GM18873 (cell line): ENCODE data around the gene TRMT1.

ENCODE experiments used
- ATAC-seq: cut with Tn5 transposase; IDR thresholded peaks from one replicate; pipeline ENCODE4 v1.9.1; 2021; ENCODE audit warnings: mild to moderate bottlenecking, moderate library complexity, moderate number of reproducible peaks; ENCODE audit not compliant: unreplicated experiment, low FRiP score

The TRMT1 gene

DNA sequence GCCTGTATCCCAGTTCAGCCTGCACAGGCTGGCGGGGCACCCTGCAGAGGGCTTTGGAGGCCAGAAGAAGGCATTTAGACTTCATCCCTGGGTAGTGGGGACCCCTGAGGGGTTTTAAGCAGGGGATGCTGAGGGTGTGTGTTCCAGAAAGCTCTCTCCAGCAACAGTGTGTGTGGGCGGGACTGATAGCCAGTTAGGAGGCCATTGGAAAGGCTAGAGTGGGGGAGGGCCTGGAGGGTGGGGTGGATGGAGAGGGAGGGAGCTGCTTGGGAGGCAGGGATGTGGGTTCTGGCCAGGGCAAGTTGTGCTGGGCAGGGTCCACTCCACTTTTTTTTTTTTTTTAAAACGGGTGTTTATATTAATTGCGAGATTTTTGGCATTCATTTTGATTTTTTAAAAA is 42.2 kb downstream of the TRMT1 start:
- ATAC-seq = no peak

DNA sequence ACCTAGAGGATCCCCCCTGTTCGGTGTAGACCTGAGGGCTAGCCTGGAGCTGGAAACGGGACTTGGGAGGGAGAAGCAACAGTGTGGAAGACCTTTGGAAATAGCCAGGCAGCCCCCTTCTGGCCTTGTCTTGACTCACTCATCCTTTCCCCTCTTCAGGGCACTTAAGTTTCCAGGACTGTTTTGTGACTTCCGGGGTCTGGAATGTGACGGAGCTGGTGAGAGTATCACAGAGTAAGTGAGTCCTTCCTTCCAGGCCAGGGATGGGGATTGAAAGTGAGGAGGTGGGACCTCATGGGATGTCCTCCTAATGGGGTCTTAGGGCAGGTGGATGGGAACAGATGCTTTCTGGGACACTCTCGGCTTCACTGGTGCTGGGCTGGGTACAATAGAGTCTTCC is 43.3 kb downstream of the TRMT1 start:
- no peak for ATAC-seq

DNA sequence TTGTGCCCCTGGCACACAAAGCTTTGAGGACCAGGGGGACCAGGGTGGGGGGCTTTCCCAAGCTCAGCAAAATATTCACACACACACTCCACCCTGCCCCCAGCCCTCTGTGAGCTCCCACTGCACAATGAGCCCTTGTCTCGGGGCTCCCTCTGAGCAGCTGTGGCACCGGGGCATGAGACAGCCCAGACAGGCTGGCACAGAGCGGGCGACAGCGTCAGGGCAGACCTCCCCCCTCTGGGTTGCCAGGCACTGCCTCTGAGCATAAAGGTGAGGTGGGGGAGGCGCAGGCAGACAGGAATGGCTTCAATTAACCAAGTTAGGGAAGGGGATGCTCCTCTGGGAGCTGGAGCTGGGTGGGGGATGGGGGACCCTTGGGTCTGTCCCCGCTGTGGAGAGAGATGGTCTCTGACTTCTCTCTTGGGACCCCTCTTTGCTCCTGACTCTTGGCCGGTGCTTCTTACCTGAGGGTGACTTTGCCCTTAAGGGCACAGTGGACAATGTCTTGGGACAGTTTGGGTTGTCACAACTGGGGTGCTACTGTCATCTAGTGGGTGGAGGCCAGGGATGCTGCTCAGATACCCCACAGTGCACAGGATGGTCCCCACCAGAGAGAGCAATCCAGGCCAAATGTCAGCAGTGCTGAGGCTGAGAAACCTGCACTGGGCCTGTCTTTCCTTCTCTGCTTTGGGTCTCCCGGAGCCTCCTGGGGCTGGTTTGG is 44.2 kb downstream of the TRMT1 start:
- no peak for ATAC-seq

DNA sequence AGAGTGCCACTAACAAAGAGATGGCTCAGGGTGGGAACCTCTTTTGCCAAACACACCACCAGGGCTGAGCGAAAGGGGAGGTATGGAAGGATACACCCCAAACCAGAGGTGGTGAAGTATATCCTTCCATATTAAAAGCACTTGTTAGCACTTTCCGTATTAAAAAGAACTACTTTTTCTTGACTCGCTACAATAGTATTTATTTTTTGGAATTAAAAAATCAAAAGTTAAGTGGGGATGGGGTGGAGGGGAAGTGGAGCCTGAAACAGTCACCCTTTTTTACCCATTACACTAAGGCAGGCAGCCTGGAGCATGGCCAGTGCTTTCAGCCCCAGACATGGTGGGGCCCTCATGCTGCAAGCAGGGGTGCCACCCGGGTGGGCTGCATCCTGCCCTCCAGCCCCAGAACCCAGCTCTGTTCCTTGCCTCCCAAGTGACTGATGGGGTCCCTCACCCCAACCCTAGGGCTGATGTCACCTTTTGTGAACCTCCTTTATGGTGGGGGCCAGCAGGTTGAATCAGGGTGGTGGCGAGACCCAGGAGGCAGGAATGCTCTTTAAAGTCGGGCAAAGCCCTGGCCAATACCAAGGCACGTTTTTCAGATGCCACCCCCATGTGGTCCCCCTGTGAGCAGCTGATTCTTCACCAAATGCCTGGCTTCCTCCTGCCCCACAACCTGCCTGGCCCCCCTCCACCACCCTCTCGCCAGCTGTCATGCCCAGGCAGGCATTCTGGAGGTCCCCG is 44.9 kb downstream of the TRMT1 start:
- no peak for ATAC-seq

DNA sequence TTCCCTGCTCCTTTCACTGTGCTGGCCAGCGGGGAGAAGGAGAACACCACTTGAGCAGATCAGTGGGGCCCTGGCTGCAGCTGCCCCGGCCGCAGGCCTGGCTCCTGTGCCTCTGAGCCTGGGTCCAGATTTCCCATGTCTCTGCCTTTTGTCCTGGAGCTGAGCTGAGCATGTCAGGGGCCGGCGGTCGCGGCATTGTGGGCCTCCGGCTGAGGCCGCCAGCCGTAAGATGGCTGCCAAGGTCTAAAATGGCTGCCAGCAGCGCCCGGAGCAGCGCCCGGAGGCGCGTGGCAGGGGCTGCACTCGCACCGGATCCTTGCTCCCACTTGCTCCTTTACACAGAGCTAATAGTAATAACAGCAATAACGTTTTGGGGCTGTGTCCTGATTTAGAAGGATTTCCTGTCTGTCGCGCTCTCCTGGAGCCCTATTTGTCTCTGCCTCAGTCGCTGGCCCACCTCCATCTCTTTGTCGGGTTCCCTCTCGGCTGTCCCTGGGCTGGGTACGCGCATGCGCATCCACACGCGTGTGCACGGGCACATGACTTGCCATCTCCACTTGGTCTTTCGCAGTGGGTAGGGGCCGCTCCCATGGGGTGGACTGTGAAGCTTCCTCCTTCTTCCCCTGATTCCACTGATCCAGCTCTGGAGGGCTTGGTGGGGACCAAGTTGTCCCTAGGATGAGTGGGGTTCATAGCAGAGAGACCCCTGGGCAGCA is 46.0 kb downstream of the TRMT1 start:
- ATAC-seq = no peak

DNA sequence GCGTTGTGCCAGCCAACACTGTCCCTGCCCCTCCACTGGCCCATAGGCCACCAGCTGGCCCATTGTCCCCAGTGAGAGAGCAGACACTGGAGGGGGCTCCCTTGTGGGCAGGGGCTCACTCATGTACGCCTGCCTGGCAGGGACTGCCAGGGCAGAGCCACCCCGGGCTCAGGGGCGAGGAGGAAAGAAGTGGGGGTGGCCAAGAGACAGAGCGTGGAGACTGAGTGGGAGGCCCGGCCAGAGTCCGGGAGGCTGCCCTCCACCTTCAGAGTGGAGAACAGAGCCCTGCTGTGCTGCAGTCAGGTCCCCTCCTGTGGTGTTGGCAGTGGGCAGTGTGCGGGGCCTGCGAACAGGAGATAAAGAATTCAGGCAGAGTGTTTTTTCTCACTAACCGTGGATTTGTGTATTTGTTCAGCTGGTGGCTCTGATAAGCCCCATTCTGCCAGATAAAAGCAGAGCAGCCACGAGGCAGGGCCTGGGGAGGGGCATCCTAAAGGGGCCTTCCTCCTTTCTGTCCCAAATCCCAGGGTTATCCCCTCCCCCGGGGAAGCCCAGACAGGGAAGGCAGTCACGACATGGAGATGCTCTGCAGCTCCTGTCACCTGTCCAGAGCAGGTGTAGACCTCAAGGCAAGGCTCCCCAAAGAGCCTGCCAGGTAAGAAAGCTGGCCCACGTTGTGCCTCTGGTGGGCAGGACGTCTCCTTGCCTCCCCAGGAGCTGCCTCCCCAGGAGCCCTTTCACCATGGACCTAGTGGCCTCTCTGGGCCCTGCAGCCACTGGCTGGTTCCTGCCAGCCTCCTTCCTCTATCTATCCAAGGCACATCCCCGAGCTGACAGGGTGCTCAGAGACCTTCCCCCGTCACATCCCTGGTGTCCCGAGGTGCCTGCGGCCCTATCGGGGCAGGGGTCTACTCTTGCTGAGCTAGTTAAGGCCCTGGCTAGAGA is 46.9 kb downstream of the TRMT1 start:
- no peak for ATAC-seq

DNA sequence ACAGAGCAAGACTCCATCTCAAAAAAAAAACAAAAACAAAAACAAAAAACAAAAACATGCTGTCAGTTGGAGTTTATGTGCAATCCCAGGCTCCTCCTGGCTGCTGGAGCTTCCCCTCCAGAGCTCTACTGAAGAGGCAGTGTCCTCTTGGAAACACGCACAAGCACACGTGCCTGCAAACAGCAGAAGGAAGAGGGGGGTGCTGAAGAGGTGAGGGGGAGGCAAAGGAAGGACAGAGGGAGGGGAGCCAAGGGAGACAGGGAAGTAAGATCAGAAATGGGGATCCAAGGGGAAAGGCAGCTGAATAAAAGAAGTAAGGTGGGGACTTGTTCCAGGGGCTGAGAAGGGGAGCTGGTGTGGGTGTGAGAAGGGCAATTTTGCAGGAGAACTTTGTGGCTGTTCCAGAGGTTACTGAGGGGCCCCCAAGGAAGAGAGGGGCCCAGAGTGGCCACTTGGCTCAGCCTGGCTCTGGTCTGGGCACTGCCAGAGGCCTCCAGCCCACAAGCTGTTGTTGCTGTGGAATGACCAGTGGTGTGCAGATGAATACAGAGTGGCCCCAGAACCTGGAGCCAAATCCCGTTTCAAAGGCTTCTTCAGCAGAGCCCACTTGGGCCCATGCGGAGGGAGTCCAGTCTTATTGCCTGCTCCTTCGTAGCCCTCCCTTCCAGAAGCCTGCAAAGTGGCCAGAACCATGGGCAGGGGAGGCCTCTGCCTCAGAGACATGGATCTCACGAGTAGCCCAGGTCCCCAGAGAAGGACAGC is 48.3 kb downstream of the TRMT1 start:
- ATAC-seq = no peak

DNA sequence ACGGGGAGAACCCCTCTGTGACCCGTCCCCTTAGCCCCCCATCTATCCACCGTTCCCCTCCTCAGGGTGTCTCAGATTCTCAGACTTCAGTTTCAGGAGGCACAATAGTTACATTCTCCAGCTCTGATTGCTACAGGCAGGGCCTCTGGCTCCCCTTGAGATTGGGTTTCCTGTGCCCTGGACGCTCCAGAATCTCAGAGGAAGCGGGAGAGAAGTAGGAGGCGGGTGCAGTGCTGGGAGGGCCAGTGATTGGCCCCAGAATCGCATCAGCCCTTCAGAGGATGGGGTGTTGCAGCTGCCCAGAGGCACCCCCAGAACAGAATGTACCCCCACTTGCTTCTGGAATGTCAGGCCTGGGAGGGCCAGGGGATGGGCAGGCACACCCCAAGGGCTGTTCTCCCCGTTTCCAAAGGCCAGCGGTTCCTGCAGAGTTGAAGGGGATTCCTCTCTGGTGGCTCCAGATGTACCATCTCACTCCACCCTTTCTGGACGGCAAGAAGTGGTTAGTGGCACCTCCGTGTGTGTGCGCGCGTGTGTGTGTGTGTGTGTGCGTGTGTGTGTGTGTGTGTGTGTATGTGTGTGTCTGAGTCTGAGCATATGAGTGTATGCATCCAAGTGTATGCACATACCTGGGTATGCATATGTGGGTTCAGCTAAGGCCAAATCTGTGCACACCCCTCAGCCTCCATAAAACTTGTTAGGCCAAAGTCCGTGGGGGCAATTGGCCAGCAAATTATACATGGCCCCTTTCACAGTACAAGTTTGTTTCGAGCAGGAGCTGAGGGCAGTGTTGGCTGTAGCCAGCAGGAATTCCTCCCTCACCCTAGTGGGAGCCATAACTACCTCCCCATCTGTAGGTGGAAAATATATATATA is 49.4 kb downstream of the TRMT1 start:
- no peak for ATAC-seq

DNA sequence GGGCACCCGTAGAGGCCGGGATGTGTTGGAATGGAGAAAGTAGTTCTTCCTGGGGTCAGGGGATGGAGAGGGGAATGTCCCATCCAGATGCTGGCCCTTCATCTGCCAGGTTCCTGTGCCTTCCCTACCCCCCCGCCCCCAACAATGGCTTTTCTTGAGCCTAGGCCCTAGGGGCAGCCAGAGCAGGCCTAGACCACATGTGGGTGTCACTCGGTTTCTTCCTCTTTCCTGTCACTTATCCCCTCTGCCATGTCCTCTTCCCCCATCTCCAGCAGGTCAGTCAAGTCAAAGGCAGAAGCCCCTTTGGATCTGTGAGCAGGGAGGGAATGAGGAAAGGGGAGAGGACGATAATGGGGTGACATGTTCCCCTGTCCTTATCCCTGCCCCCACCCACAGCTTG is 50.3 kb downstream of the TRMT1 start:
- ATAC-seq = no peak

DNA sequence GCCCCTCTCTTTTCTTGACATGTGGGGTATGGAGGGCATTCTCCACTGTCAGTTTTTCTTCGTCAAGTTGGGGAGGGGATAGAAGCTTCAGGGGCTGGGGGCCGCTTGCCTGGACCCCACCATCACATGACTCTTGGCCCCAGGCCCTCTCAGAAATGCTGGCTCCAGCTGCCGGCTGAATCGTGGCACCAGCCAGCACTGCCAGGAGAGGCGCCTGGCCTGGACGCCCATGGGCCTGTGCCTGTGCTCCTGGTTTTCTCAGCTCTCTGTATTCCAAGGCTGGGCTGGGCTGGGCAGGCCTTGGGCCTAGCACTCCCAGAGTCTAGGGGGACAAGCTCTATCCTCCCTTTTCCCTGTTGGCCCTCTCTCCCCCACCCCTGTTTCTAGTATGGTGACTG is 52.4 kb downstream of the TRMT1 start:
- no peak for ATAC-seq

DNA sequence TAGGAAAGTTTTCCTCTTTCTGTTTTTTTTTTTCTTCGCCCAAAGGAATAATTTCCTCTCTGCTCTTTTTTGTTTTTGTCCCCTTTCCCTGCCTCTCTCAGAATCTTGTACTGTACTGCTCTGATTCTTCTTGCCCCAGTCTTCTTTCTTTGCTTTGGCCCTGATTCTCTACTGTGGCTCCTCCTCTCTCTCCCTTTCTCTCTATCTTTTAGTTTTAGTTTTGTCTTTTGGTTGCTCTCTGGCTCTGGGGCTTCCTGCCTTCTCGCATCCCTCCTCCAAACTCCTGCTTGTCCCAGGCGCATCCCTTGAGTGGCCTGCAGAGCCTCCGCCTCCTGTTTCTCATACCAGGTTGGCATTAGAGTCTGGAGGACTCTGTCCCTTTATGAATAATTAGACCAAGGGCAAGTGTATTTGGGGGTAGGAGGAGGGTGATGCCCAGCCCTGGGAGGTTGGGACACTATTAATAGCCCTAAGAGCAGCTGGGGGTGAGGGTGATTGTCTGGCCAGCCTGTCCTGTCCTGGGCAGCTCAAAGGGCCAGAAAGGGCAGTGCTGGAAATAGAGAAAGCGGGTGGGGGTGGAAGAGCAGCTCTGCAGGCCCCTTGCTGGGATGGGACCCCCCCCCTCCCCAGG is 53.0 kb downstream of the TRMT1 start:
- no peak for ATAC-seq

DNA sequence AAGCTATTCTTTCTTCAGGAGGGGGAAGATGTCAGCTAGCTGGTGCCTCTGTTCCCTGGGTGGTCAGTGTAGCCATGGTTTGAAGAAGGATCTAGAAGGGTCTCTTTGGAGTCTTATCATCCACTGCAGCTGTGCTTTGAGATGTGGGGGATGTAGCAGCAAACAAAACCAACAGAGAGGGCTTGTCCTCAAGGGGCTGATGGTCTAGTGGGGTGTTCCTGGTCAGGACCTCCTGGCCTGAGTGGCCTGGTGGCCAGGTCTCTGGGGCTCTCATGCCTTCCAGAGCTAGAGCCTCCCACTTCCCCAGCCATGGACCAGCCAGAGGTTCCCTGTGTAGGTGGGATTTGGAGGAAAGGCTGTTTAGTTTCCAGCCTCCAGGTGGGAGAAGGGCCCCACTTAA is 54.2 kb downstream of the TRMT1 start:
- no peak for ATAC-seq

DNA sequence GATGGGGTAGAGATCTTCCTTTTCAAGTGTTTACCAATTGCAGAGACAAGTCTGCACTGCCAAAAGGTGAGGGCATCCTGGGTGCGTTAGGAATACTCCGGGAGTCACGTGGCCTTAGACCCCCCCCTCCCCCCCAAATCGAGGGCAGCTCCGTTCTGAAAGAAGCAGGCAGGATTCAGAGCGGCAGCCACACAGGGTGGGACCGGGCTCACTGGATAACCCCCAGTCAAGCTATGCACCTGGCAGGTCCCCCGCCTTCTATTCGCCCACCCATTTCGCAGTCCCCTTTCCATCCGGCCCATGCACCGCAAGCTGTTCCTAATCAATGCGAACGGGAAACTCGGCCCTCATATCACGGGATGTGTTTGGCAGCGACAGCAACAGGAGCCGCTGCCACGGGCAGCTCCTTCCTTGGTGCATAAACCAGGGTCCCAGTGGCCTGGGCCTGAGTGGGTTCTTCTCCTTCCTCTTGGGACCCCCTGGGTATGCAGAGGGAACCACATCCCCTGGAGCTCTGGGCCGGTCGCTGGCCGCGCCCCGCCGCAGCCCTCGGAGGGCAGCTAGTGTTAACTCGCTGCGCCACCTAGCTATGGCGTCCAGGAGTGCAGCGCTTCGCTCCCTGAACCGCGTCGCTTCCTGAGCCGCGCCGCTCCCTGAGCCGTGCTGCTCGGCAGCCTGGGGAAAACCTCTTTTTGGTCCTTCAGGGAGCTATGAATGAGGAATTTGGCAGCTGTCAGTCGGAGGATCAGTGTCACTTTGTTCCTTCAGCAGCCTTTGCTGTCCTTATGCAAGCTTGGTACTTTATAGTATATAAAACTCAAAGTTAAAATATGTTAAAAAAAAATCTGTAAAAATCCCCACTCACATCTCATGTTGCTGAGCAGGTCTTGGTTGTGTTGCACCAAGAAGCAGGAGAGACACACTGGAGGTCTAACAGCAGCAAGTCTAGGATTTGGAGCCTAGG is 55.3 kb downstream of the TRMT1 start:
- ATAC-seq = no peak

DNA sequence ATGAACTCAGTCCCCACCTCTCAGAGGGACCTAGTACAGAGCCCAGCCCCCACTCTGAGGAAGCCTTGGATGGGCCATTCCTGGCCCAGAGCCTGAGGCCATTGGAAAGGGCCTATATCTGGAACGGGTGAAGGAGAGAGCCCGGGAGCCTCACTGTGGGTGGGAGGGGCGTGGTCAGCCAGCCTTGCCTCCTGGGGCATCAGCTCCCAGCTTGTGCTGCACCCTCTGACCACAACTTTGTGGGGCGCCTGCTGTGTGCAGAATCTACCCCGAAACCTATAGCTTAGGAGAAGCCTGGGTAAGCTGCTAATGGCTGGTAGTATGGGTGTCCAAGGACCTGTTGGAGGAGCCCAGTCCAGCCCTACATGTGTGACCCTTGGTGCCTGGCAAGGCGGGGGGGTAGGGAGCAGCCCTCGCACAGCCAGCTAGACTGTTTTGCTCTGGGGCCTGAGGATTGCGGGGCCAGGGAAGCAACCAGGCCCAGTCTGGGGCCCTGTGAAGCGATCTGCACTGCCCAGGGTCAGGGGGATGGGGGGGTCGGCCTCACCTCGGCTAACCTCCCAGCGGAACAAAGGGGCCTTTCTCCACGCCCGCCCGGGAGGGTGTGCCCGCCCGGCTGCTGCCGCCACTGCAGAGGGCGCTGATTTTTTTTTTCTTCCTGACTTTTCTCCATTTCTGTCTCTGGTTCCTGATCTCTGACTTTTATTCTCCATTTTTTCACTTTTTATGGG is 56.1 kb downstream of the TRMT1 start:
- no peak for ATAC-seq

DNA sequence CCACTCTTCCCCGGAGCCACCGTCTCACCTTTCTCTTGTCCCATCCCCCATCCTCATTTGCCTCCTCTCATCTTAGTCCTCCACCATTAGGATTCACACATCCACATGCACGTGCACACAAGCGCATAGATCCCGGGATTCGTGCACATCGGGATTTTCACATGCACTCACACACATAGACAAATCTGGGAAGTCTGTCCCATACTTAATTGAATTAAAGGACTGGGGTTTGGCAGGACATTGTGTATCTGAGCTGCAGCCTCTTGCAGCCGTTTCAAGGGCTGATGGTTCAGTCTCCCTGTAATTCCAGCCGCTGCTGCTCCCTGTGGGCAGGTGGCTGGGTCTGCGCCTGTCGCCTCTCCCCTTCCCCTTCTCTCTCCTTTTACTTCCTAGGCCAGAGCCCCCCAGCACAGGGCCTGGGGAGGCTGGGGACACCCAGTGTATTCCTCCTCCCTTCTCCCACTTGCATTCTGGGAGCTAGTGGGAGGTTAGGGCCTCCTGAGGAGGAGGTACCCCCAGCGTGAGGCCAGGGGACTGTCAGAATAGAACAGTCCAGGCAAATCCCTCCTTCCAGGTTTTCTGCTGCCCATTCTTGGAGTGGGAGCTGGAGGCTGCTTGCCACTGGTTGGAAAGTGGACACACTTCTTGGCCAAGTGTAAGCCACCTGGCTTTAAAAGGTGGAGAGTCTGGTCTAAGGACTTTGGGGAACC is 57.4 kb downstream of the TRMT1 start:
- no peak for ATAC-seq

DNA sequence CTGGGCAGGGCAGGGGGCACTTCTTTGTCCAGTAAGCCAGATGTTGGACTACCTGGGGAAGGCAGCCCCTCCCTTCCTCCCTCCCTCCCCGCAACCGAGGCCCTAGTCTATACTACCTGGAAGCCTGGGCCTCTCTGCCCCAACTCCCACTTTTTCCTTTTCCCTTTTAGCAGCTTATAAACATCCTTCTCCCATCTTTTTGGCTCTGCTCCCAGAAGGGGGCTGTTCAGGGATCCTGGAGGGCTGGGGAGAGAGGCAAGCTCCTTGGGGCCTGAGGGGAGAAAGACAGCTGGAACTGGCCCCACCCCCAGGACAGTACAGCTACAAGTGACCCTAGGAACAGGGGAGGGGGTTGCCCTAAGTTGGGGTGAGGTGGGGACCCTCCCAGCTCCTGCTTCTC is 58.8 kb downstream of the TRMT1 start:
- ATAC-seq = no peak
